Muscle of leg (tissue), 11 donors: ENCODE results near the gene BRCA1. TPM values are rescaled to one million over a fixed set of nuclear protein-coding genes. Genes with fewer than 3 reads are reported as not detected.
A peak's percentile ranks its signal among the peaks of the same experiment; 100 is the strongest.

Experiments
- DNase-seq: peaks from one replicate; pipeline ENCODE4 v3.0.0; 2013
- H3K27ac ChIP-seq: one replicate; pipeline ENCODE4 v1.5.1; 2013; ENCODE audit warnings: mild to moderate bottlenecking, low read length, control low read depth
- H3K27me3 ChIP-seq: one replicate; pipeline ENCODE4 v1.6.1; 2013; ENCODE audit warnings: low read length; ENCODE audit not compliant: control insufficient read depth, insufficient read depth
- H3K36me3 ChIP-seq: one replicate; pipeline ENCODE4 v1.6.1; 2013; ENCODE audit warnings: low read length; ENCODE audit not compliant: control insufficient read depth, insufficient read depth
- H3K4me1 ChIP-seq: one replicate; pipeline ENCODE4 v1.6.1; 2013; ENCODE audit warnings: low read length; ENCODE audit not compliant: control insufficient read depth, insufficient read depth
- H3K4me3 ChIP-seq: one replicate; pipeline ENCODE4 v1.5.1; 2013; ENCODE audit warnings: low read length, control low read depth
- H3K9me3 ChIP-seq: replicated peaks from 2 replicates; pipeline ENCODE4 v1.6.1; 2013; ENCODE audit warnings: low read depth, low read length; ENCODE audit not compliant: control insufficient read depth
- WGBS: methylation state at CpG from one replicate; pipeline ENCODE4 v1.1.5; 2013; ENCODE audit warnings: missing lambda C conversion rate; ENCODE audit not compliant: insufficient coverage; 5-methylcytosine and 5-hydroxymethylcytosine counted together
- polyA plus RNA-seq, 8 donors: library from polyadenylated mRNA; unstranded; fragments of 120-200 nt; gene quantifications; one replicate each; pipeline versions ENCODE4 v1.2.1 to v1.2.3, GENCODE V29; 2013; ENCODE audit warnings: inconsistent platforms in 1 of 8, low replicate concordance in 1 of 8; ENCODE audit not compliant: insufficient read length in 8 of 8, insufficient read depth in 1 of 8
- total RNA-seq: library from RNA; stranded (reverse); fragments of 120-200 nt; gene quantifications from one replicate; pipeline ENCODE4 v1.2.4, GENCODE V29; 2013

BRCA1 gene
- total and polyA plus RNA-seq, 9 donors, result 8.1 to 12.3 (median 9.1) TPM

DNA sequence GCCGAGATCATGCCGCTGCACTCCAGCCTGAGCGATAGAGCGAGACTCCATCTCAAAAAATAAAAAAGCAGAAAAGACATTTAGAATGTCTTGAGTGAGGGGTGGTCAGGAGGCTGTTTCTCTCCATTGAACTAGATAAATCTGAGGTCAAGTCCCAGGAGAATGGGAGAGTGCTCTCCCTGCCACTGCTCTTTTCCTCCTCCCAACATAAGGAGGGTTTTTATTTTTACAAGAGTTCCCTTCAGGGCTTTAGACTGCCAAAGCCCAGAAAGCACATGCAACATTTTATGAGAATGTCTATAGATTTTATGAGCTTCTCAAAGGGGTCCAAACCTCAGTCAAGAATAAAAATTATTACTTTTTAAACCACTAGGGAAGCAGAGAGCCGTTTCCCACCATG, 98.6 kb downstream of the BRCA1 start:
- DNase-seq, result no peak
- WGBS, result no CpG with 5 or more reads among the region's 5 CpGs

DNA sequence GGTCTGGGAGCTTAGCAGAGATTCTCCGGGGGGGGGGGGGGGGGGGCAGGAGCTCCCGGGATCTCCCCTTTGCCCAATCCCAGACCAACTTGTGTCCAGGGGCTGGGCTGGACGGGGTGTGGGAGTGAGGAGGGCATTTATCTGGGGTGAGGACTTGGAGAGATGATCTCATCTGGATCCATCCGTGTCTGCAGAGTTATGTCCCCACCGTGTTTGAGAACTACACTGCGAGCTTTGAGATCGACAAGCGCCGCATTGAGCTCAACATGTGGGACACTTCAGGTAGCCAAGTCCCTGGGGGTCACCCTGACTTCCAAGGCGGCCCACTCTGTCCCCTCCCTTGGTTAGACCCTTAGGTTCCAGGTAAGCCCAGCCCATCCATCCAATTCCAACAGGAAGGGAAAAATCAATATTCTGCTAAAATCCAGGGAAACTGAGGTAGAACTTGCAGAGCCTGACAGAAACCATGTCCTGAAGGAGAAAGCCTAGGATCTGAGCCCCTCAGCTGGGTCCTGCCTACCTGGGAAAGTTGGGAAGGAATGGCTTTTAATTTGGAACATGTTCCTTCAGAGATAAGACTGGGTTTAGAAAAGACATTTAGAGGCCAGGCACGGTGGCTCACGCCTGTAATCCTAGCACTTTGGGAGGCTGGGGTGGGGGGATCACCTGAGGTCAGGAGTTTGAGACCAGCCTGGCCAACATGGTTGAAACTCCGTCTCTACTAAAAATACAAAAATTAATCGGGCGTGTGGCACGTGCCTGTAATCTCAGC, 99.2 kb downstream of the BRCA1 start:
- 49% methylated on average over 11 of the region's 16 CpGs for WGBS
- no peak for DNase-seq
- peaks cover 2% of the 10 kb centered on the region for H3K27me3 ChIP-seq
- H3K36me3 ChIP-seq, result no peaks in the 10 kb centered on the region
- H3K27ac ChIP-seq, result no peak overlapping the region
- no peak overlapping the region for H3K4me3 ChIP-seq
- H3K9me3 ChIP-seq, result no peaks in the 10 kb centered on the region
- H3K4me1 ChIP-seq, result peaks cover 27% of the 10 kb centered on the region

More for the DNA sequence above, 98.6 kb downstream of the BRCA1 start:
- no peaks in the 10 kb centered on the region for H3K9me3 ChIP-seq
- H3K4me3 ChIP-seq, result no peak overlapping the region
- no peaks in the 10 kb centered on the region for H3K36me3 ChIP-seq
- no peak overlapping the region for H3K27ac ChIP-seq
- H3K4me1 ChIP-seq, result peaks cover 23% of the 10 kb centered on the region
- peaks cover 2% of the 10 kb centered on the region for H3K27me3 ChIP-seq

DNA sequence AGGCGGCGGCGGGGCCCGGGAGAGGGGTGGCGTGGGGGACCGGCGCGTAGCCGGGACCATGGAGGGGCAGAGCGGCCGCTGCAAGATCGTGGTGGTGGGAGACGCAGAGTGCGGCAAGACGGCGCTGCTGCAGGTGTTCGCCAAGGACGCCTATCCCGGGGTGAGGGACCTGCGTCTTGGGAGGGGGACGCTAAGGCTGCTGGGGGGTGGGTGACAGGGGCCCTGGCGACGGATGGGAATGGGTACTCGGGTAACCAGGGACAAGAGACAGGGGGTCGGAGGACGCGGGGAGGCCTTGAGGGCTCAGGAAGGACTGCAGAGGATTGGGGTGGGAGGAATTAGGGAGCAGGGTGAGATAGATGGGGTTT, 99.9 kb downstream of the BRCA1 start:
- peaks cover 2% of the 10 kb centered on the region for H3K27me3 ChIP-seq
- peaks cover 31% of the 10 kb centered on the region for H3K4me1 ChIP-seq
- H3K4me3 ChIP-seq, result peak overlapping the region; percentile 31
- WGBS, result 2% methylated on average over 26 of the region's 27 CpGs
- no peak overlapping the region for H3K27ac ChIP-seq
- H3K9me3 ChIP-seq, result no peaks in the 10 kb centered on the region
- no peak for DNase-seq
- no peaks in the 10 kb centered on the region for H3K36me3 ChIP-seq

DNA sequence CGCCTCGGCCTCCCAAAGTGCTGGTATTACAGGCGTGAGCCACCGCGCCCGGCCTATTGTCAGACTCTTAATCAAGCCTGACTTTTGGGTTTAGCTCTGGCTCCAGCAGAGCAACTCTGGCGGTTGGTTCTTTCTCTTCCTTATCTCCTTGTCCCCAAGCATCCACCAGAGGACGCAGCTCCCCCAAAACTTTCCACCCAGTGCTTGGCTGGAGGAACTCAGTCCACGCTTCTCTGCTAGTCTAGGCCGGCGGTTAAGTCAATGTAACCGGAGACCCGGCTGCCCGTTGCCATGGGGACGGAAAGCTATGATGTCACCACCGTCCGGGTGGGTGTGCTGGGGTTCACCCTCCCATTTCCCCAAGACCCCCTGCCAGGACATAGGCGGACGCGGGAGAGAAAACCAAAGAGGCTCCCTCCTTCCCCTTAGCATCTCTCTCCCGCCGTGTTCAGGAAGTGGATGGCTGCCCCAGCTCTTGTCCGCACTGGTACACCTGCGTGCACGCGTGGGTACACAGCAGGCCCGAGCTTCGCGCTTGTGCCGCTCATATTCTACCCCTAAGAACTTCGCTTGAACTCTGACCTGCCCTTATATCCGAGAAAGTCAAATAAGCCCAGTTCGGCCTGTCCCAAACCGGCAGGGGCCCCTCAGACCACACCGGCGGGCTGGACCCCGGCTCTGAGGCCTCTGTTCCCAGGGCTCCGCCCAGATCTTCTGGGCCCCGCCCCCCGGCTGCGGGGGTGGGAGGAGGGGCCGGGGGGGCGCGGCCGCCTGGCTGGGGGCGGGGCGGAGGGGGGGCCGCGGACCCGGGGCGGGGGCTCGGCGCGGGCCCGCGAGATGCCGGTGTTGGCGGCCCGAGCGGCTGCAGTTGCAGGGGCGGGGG, 100.5 kb downstream of the BRCA1 start, which contains the start of gene RND2:
RND2 (plus strand) TSS at position 825 of the 883 bp plus-strand sequence. CDS start 117 bp downstream, outside the sequence.
- peaks cover 32% of the 10 kb centered on the region for H3K4me1 ChIP-seq
- WGBS, result under 1% methylated on average over 46 of the region's 61 CpGs
- H3K36me3 ChIP-seq, result peaks cover 5% of the 10 kb centered on the region
- H3K9me3 ChIP-seq, result no peaks in the 10 kb centered on the region
- peak within 1 kb of the TSS; percentile 85 for H3K27ac ChIP-seq
- peak; percentile 98 for DNase-seq
- H3K27me3 ChIP-seq, result peaks cover 2% of the 10 kb centered on the region
- H3K4me3 ChIP-seq, result peak within 1 kb of the TSS; percentile 59

GRCh38 chr17:43021741-43022512, 103.2 kb downstream of the BRCA1 start, which contains the start of gene VAT1:
TSS of gene VAT1 (minus strand) at chr17:43022385. CDS start at chr17:43022322, 63 bp downstream.
- Histone ChIP-seq H3K27me3 (peaks cover 2% of the 10 kb centered on the region), H3K4me1 (peaks cover 33% of the 10 kb centered on the region), H3K9me3 (no peaks in the 10 kb centered on the region), H3K36me3 (peaks cover 18% of the 10 kb centered on the region), H3K4me3 (peak within 1 kb of the TSS; percentile 96), H3K27ac (peak within 1 kb of the TSS; percentile 84)
- peak; percentile 93 for DNase-seq
- WGBS, result under 1% methylated on average over 79 of the region's 80 CpGs

DNA sequence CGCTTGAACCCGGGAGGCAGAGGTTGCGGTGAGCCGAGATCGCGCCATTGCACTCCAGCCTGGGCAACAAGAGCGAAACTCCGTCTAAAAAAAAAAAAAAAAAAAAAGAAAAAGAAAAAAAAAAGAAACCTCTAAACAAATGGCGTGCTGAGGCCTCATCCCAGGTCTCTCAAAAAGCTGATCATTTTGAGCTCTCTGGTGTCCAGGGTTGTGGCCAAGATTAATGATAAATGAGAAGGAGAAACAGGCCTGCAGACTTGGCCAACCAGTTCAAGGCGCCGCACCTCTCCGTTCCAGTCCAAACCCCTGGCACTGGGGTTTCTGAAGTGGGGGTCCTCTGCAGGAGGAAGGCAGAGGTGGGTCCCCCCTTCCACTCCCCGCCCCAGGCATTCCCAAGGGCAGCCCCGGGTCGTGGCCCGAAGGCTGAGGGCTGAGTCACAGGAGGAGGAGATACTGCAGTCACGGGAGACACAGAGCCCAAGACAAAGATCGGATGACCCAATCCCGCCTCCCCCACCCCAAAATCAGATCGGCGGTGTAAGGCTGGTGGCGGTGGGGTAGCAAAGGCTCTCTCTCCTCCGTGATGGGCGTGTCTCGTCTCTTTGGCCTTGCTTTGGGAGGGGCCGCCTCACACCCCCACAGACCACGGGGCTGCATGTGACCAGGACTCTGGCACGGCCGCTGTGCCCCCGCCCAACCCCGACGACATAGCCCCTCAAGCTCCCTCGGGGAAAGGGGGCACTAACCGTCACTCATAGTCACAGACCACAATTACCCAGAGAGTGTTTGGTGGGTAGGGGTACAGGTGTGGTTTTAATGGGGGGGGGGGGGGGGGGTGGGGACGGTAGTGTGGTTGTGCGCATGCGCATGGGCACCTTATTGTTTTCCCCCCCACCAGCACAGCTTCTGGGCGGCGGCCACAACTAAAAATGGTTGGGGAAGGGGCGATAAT, 104.1 kb downstream of the BRCA1 start:
- Histone ChIP-seq H3K4me3 (peak overlapping the region; percentile 96), H3K4me1 (peaks cover 37% of the 10 kb centered on the region), H3K36me3 (peaks cover 25% of the 10 kb centered on the region), H3K27me3 (peaks cover 2% of the 10 kb centered on the region), H3K27ac (peak overlapping the region; percentile 84), H3K9me3 (no peaks in the 10 kb centered on the region)
- 0% methylated on average over 1 of the region's 40 CpGs for WGBS
- DNase-seq, result peak; percentile 83

DNA sequence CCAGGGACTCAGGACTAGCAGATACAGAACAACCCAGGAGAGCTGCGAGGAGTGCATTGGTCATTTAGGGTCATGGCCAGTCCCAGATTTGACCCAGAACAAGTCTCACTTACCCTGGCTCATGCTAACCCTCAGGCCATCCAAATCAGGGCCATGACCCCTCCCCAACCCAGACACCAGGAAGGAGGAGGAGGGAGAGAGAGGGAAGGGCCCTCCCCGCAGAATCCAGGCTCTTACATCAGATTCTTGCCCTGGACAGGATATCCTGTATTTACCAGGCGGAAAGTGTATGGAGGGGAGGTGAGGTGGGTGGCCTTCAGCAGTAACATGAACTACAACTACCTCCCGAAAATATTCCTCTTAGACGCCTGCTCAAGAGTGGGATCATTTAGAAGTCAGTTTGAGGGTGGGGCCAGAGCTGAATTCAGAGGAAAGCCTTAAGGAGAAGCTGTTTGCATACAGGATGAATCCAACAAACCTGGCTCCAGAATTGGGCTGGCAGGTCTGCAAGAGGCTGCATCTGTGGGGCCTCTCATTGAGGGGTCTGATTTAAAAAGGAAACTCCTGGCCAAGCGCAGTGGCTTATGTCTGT, 105.0 kb downstream of the BRCA1 start:
- 27% methylated on average over 2 of the region's 6 CpGs for WGBS
- no peak overlapping the region for H3K4me3 ChIP-seq
- peak overlapping the region; percentile 67 for H3K27ac ChIP-seq
- H3K36me3 ChIP-seq, result peaks cover 33% of the 10 kb centered on the region
- no peaks in the 10 kb centered on the region for H3K27me3 ChIP-seq
- H3K4me1 ChIP-seq, result peaks cover 46% of the 10 kb centered on the region
- peak; percentile 76 for DNase-seq
- H3K9me3 ChIP-seq, result no peaks in the 10 kb centered on the region

DNA sequence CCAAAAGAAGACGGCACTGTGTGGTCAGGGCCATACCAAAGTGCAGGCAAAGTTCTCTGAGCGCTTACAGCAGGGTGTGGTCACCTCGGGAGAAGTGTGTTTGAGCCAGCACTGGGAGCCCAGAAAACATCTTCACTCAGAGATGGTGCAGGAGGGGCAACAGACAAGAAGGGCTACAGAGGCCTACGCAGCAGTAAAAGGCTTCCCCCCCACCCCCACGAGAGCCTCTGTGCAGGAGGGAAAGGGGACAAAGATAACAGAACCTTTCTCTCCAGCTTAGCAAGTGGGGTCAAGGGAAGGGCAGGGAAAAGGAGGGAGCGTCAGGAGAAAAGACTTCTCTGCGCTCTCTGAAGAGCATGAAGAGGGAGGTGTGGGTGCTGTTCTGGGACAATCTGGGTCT, 105.7 kb downstream of the BRCA1 start:
- peak; percentile 43 for DNase-seq
- H3K27me3 ChIP-seq, result no peaks in the 10 kb centered on the region
- peak overlapping the region; percentile 67 for H3K27ac ChIP-seq
- peaks cover 48% of the 10 kb centered on the region for H3K4me1 ChIP-seq
- H3K36me3 ChIP-seq, result peaks cover 40% of the 10 kb centered on the region
- WGBS, result 45% methylated on average over 3 of the region's 7 CpGs
- H3K4me3 ChIP-seq, result no peak overlapping the region
- no peaks in the 10 kb centered on the region for H3K9me3 ChIP-seq

DNA sequence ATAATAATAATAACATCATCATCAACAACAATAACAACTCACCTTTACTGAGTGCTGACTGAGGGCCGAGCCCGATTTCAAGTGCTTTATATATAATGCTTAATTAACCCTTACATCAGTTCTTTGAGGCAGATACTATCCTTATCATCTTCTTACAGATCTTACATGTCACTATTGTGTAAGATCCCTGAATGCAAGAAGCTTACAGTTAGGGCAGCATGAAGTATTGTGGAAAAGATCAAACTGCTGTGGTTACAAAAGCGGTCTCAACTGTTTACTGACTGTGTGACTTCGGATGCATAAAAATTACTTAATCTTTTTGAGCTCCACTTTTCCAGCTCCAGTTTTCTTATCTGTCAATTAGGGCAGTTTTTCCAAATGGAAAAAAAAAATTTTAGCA, 106.2 kb downstream of the BRCA1 start:
- no peak for DNase-seq
- H3K4me1 ChIP-seq, result peaks cover 46% of the 10 kb centered on the region
- peak overlapping the region; percentile 67 for H3K27ac ChIP-seq
- H3K36me3 ChIP-seq, result peaks cover 45% of the 10 kb centered on the region
- no peak overlapping the region for H3K4me3 ChIP-seq
- WGBS, result no CpG with 5 or more reads among the region's 4 CpGs
- no peaks in the 10 kb centered on the region for H3K9me3 ChIP-seq
- no peaks in the 10 kb centered on the region for H3K27me3 ChIP-seq
